IPS-20b (cell line): Measurements from ENCODE around the gene SURF1.

Experiments used
- H3K27ac ChIP-seq: one replicate; pipeline ENCODE4 v1.5.1; 2013; ENCODE audit warnings: low read length
- H3K27me3 ChIP-seq: 2 replicates; pipeline ENCODE4 v1.6.1; 2013; ENCODE audit warnings: mild to moderate bottlenecking, low read length, inconsistent platforms; ENCODE audit not compliant: insufficient read depth
- H3K36me3 ChIP-seq: 2 replicates; pipeline ENCODE4 v1.6.1; 2013; ENCODE audit warnings: low read depth, mild to moderate bottlenecking, inconsistent platforms, low read length, moderate library complexity; ENCODE audit not compliant: insufficient read depth
- H3K4me1 ChIP-seq: 2 replicates; pipeline ENCODE4 v1.6.1; 2013; ENCODE audit warnings: mild to moderate bottlenecking, control low read depth, inconsistent platforms, low read length, moderate library complexity; ENCODE audit not compliant: insufficient read depth
- H3K4me3 ChIP-seq: 2 replicates; pipeline ENCODE4 v1.5.1; 2013; ENCODE audit warnings: mild to moderate bottlenecking, low read length, inconsistent platforms
- H3K9ac ChIP-seq: 2 replicates; pipeline ENCODE4 v1.6.1; 2013; ENCODE audit warnings: low read depth, mild to moderate bottlenecking, inconsistent platforms, low read length, moderate library complexity
- H3K9me3 ChIP-seq: 2 replicates; pipeline ENCODE4 v1.6.1; 2013; ENCODE audit warnings: mild to moderate bottlenecking, low read depth, low read length, inconsistent platforms; ENCODE audit not compliant: insufficient read depth

Gene SURF1

DNA sequence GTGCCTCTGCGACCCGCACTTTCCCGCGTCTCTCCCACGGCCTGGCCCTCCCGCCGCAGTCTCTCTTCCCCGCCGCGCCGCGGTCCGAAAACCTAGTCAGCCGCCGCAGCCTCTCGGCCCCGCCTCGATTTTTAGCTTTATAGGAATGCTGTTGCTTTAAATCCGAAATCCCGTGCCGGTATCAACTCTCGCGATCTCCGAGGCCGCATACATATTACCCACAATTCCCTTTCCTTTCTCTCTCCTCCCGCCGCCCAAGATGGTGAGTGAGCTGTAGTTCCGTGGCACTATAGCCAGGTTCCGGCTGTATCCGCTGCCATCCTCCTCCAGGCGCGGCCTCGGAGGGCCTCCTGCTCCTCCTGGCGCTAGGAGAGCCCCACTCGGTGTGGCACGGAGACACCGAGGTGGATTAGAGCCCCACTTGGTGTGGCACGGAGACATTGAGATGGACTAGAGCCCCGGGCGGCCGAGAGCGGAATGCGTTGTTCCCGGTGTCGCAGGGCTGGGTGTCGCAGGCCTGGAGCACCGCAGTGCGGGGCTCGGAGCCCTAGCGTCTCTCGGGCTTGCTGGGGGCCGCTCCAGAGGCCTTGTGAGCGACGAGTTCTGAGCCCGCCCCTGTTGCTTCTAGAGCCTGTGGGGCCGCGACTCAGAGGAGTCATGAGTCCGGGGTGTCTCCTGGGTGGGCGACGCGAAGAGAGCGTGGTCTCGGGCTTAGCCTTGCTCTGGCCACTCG lies 8.1 kb downstream of the SURF1 start, which contains the start of the genes MED22 and RPL7A:
Gene MED22, minus strand, starts transcription at position 147 of the 733 bp plus-strand sequence. CDS start 1,469 bp downstream, outside the sequence.
Gene RPL7A, plus strand, starts transcription at position 234 of the 733 bp plus-strand sequence. Its CDS starts 26 bp downstream, at position 260.
- H3K27me3 ChIP-seq, result no peaks in the 10 kb centered on the region
- H3K36me3 ChIP-seq, result peaks cover 81% of the 10 kb centered on the region
- H3K4me3 ChIP-seq, result peak within 1 kb of the TSS; percentile 87
- no peaks in the 10 kb centered on the region for H3K4me1 ChIP-seq
- H3K9ac ChIP-seq, result peak within 1 kb of the TSS; percentile 100
- peak within 1 kb of the TSS; percentile 94 for H3K27ac ChIP-seq
- no peaks in the 10 kb centered on the region for H3K9me3 ChIP-seq

GRCh38 chr9:133347515-133347984 lies 8.7 kb downstream of the SURF1 start:
- Histone ChIP-seq H3K4me1 (no peaks in the 10 kb centered on the region), H3K9ac (peak overlapping the region; percentile 100), H3K27me3 (no peaks in the 10 kb centered on the region), H3K27ac (peak overlapping the region; percentile 48), H3K4me3 (peak overlapping the region; percentile 87), H3K36me3 (peaks cover 82% of the 10 kb centered on the region), H3K9me3 (no peaks in the 10 kb centered on the region)

GRCh38 chr9:133346021-133346785 lies 10.1 kb downstream of the SURF1 start:
- Histone ChIP-seq H3K4me3 (peak overlapping the region; percentile 87), H3K4me1 (no peaks in the 10 kb centered on the region), H3K36me3 (peaks cover 80% of the 10 kb centered on the region), H3K27me3 (no peaks in the 10 kb centered on the region), H3K9ac (peak overlapping the region; percentile 100; the same call in 1 of the 2 replicates), H3K27ac (no peak overlapping the region), H3K9me3 (no peaks in the 10 kb centered on the region)

GRCh38 chr9:133345596-133345995 lies 10.7 kb downstream of the SURF1 start:
- peak overlapping the region; percentile 100; the same call in 1 of the 2 replicates for H3K9ac ChIP-seq
- no peak overlapping the region for H3K4me3 ChIP-seq
- H3K27ac ChIP-seq, result no peak overlapping the region
- H3K9me3 ChIP-seq, result no peaks in the 10 kb centered on the region
- no peaks in the 10 kb centered on the region for H3K27me3 ChIP-seq
- H3K36me3 ChIP-seq, result peaks cover 80% of the 10 kb centered on the region
- H3K4me1 ChIP-seq, result no peaks in the 10 kb centered on the region

DNA sequence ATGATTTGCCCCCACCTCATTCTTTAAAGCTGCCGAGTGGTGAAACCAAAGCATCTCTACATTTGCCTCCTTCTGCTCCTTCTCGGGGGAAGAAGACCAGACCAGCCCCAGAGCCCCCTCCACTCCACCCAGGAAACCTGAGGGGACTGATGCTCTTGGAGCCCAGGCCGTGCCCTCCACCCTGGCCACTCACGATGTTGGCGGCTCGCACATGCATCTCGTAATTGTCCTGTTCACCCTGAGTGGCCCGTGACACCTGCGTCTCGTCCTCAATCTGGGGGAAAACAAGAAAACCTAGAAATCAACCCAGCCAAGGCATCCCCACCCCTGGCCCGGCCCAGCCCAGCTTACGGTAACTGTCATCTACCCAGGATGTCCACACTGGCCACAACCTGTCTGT lies 11.3 kb downstream of the SURF1 start:
- H3K4me1 ChIP-seq, result no peaks in the 10 kb centered on the region
- H3K9me3 ChIP-seq, result no peaks in the 10 kb centered on the region
- H3K9ac ChIP-seq, result no peak overlapping the region
- H3K27ac ChIP-seq, result no peak overlapping the region
- no peaks in the 10 kb centered on the region for H3K27me3 ChIP-seq
- no peak overlapping the region for H3K4me3 ChIP-seq
- peaks cover 80% of the 10 kb centered on the region for H3K36me3 ChIP-seq

DNA sequence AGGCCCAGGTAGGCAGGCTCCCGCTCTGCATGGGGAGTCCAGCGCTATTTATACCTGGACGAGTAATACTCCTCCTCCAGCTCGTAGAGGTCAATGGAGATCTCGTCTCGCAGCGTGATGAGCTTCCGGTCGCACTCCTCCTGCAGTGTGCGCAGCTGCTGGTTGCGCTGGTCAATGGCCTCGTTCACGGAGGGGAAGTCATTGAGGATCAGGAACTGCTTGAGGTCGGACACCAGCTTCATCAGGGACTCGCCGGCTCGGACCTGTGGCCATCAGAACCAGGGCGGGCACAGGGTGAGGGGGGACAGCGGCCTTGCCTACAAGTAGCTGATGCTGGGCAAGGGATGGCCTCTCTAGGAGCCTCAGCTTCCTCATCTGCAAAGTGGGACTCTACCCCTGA lies 12.2 kb downstream of the SURF1 start:
- Histone ChIP-seq H3K9ac (no peak overlapping the region), H3K27ac (no peak overlapping the region), H3K9me3 (no peaks in the 10 kb centered on the region), H3K27me3 (no peaks in the 10 kb centered on the region), H3K4me3 (no peak overlapping the region), H3K36me3 (peaks cover 80% of the 10 kb centered on the region), H3K4me1 (no peaks in the 10 kb centered on the region)

- H3K9ac ChIP-seq, result no peak overlapping the region
- no peak overlapping the region for H3K27ac ChIP-seq
- no peaks in the 10 kb centered on the region for H3K4me1 ChIP-seq
- H3K4me3 ChIP-seq, result no peak overlapping the region
- H3K9me3 ChIP-seq, result no peaks in the 10 kb centered on the region
- H3K27me3 ChIP-seq, result no peaks in the 10 kb centered on the region
- peaks cover 78% of the 10 kb centered on the region for H3K36me3 ChIP-seq
Measured at GRCh38 chr9:133342570-133342969, 13.7 kb downstream of the SURF1 start.

DNA sequence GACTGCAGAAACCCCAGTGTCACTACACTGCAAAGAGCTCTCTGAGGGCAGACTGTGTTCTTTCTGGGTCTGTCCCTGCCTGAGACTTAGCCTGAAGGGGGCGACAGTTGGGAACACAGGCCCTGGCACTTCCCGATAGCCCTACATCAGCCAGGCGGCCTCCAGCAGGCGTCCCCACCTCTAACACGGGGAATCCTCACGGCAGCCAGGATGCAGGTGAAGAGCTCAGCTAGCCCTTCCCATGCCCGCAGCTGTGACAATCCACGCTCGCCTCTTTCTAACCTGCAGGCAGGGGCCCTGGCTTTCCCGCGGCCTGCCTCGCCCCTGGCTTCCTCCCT lies 14.2 kb downstream of the SURF1 start:
- Histone ChIP-seq H3K27me3 (no peaks in the 10 kb centered on the region), H3K4me3 (no peak overlapping the region), H3K9me3 (no peaks in the 10 kb centered on the region), H3K4me1 (no peaks in the 10 kb centered on the region), H3K9ac (no peak overlapping the region), H3K27ac (no peak overlapping the region), H3K36me3 (peaks cover 78% of the 10 kb centered on the region)

DNA sequence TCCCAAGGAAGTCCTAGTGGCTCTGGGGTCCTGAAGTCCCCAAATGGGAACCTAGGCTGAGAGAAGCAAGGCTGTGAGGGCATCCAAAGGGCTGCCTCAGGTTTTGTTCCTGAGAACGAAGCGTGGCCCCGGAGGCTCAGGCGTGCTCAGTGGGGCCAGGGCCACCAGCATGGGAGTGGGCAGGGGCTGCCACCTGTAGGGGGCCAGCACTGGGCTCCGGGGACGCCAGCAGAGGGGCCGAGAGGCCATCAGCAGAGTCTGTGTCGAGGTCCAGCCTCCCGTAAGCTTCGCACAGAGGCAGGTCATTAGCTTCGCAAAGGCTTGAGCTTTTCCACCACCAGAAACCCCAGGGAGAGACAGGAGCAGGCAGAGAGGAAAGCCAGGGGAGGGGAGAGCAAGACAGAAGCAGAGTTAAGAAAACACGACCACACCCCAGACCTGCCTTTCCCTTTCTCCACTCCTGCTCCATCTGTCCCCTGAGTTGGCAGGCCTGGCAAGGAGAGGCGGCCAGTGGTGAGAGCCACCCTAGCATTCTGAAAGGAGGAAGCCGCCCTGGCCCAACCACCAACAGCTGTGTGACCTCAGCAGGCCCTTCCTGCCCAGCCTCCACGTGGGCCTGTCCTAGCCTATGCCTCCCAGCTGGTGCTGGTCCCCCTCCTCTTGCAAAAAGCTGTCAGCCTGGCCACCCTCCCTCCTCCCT lies 14.8 kb downstream of the SURF1 start:
- no peak overlapping the region for H3K9ac ChIP-seq
- H3K4me1 ChIP-seq, result no peaks in the 10 kb centered on the region
- H3K9me3 ChIP-seq, result no peaks in the 10 kb centered on the region
- H3K27ac ChIP-seq, result no peak overlapping the region
- H3K4me3 ChIP-seq, result no peak overlapping the region
- peaks cover 78% of the 10 kb centered on the region for H3K36me3 ChIP-seq
- H3K27me3 ChIP-seq, result no peaks in the 10 kb centered on the region

DNA sequence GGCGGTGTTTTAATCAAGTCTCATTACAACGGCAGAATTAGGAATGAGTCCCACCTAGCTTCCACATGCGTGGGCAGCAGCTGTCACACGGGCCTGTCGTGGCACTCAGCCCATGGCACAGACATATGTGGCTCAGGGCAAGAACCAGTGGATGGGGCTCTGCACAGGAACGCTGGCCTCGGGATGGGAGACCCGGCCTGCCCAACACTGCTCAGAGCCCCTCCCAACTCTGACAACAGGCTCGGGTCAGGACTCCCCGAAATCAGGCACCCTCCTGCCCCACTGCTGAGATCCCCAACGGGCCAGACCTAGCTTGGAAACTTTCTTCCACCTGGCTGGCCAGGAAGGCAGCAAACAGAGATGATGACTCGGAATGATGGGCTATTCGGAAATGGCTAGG lies 15.4 kb downstream of the SURF1 start:
- H3K36me3 ChIP-seq, result peaks cover 72% of the 10 kb centered on the region
- no peak overlapping the region for H3K4me3 ChIP-seq
- no peaks in the 10 kb centered on the region for H3K4me1 ChIP-seq
- H3K9ac ChIP-seq, result no peak overlapping the region
- no peaks in the 10 kb centered on the region for H3K9me3 ChIP-seq
- H3K27me3 ChIP-seq, result no peaks in the 10 kb centered on the region
- no peak overlapping the region for H3K27ac ChIP-seq

- no peaks in the 10 kb centered on the region for H3K9me3 ChIP-seq
- no peaks in the 10 kb centered on the region for H3K4me1 ChIP-seq
- H3K36me3 ChIP-seq, result peaks cover 66% of the 10 kb centered on the region
- H3K9ac ChIP-seq, result no peak overlapping the region
- H3K27ac ChIP-seq, result no peak overlapping the region
- H3K4me3 ChIP-seq, result no peak overlapping the region
- H3K27me3 ChIP-seq, result no peaks in the 10 kb centered on the region
Measured at GRCh38 chr9:133340256-133340655, 16.0 kb downstream of the SURF1 start.
